HEK293T (cell line): ENCODE results near the gene IPO13.

Experiments used
- ARNT ChIP-seq: fragments of 450-650 bp; IDR thresholded peaks from 2 replicates; pipeline ENCODE4 v1.6.1; 2017; ENCODE audit warnings: mild to moderate bottlenecking
- BHLHE40 ChIP-seq: fragments of 450-650 bp; IDR thresholded peaks from 2 replicates; pipeline ENCODE4 v1.6.1; 2016; ENCODE audit warnings: mild to moderate bottlenecking, moderate library complexity, borderline replicate concordance
- ELF4 ChIP-seq: fragments of 450-650 bp; IDR thresholded peaks from 2 replicates; pipeline ENCODE4 v1.6.1; 2017; ENCODE audit warnings: antibody characterized with exemption
- FOXK2 ChIP-seq: fragments of 450-650 bp; IDR thresholded peaks from 2 replicates; pipeline ENCODE4 v1.6.1; 2016; ENCODE audit warnings: mild to moderate bottlenecking
- FOXM1 ChIP-seq: fragments of 450-650 bp; IDR thresholded peaks from 2 replicates; pipeline ENCODE4 v1.6.1; 2017; ENCODE audit warnings: mild to moderate bottlenecking, borderline replicate concordance
- HDGF ChIP-seq: fragments of 450-650 bp; IDR thresholded peaks from 2 replicates; pipeline ENCODE4 v1.6.1; 2017; ENCODE audit warnings: antibody characterized with exemption, borderline replicate concordance
- L3MBTL2 ChIP-seq: fragments of 450-650 bp; conservative IDR thresholded peaks from 2 replicates; pipeline ENCODE4 v1.6.1; 2016; ENCODE audit warnings: mild to moderate bottlenecking
- NFRKB ChIP-seq: fragments of 450-650 bp; IDR thresholded peaks from 2 replicates; pipeline ENCODE4 v1.6.1; 2016; ENCODE audit warnings: mild to moderate bottlenecking, moderate library complexity
- SP1 ChIP-seq: fragments of 450-650 bp; IDR thresholded peaks from 2 replicates; pipeline ENCODE4 v1.6.1; 2017
- SUZ12 ChIP-seq: fragments of 450-650 bp; IDR thresholded peaks from 2 replicates; pipeline ENCODE4 v1.6.1; 2016; ENCODE audit warnings: mild to moderate bottlenecking
- TARDBP ChIP-seq: fragments of 450-650 bp; IDR thresholded peaks from 2 replicates; pipeline ENCODE4 v1.6.1; 2016
- ZNF384 ChIP-seq: fragments of 450-650 bp; IDR thresholded peaks from 2 replicates; pipeline ENCODE4 v1.6.1; 2016
- TF ChIP-seq, protein P1 (sequence below): fragments of 450-650 bp; IDR thresholded peaks from 2 replicates; pipeline ENCODE4 v1.6.1; 2016

GRCh38 chr1:43945674-43946235 lies 995 bp upstream of the IPO13 start:
- TF ChIP-seq ZNF384, result no peak
- no peak for TF ChIP-seq BHLHE40
- TF ChIP-seq HDGF, result no peak
- no peak for TF ChIP-seq SP1
- TF ChIP-seq L3MBTL2, result no peak
- no peak for TF ChIP-seq FOXM1
- TF ChIP-seq SUZ12, result no peak
- TF ChIP-seq TARDBP, result no peak
- TF ChIP-seq NFRKB, result no peak
- no peak for TF ChIP-seq ARNT
- TF ChIP-seq, protein P1, sequence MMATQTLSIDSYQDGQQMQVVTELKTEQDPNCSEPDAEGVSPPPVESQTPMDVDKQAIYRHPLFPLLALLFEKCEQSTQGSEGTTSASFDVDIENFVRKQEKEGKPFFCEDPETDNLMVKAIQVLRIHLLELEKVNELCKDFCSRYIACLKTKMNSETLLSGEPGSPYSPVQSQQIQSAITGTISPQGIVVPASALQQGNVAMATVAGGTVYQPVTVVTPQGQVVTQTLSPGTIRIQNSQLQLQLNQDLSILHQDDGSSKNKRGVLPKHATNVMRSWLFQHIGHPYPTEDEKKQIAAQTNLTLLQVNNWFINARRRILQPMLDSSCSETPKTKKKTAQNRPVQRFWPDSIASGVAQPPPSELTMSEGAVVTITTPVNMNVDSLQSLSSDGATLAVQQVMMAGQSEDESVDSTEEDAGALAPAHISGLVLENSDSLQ, result no peak
- no peak for TF ChIP-seq FOXK2
- no peak for TF ChIP-seq ELF4
